ENCODE results near the gene UCHL1. TPM values are rescaled to one million over a fixed set of nuclear protein-coding genes. Genes with fewer than 3 reads are reported as not detected.

UCHL1 gene
- total RNA-seq, 2 donors from 2014 or later, result 390 to 562 TPM

DNA sequence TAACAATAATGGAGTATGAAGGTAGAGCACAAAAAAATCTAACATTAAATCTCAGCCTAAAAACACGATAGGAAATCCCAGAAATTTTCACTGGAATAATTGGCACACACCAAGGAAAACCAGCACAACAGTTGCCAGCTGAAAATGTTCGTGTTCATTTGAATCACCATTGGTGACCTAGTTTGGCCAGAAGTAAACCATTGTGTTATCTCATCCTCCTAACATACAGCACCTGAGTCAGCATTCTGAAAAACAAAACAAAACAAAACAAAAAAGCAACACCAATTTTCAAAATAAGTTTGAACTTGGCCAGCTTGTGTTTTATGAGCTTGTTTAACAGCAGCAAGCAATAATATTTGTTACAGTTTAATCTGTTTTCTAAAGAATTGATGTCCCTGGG, 41.1 kb downstream of the UCHL1 start:
- no peaks in the 10 kb centered on the region for H3K4me1 ChIP-seq (ENCODE audit: control insufficient read depth, insufficient read depth, low read length)
- Mint-ChIP-seq H3K9me3 (peaks cover 26% of the 10 kb centered on the region), H3K27me3 (ENCODE audit: insufficient read depth) (peaks cover 40% of the 10 kb centered on the region), H3K4me3 (no peak overlapping the region), H3K36me3 (ENCODE audit: low read depth) (no peaks in the 10 kb centered on the region), H3K27ac (no peak overlapping the region), H3K4me1 (no peaks in the 10 kb centered on the region)
- no peaks in the 10 kb centered on the region for H3K27me3 ChIP-seq (ENCODE audit: control insufficient read depth, insufficient read depth, low read length, poor library complexity, severe bottlenecking)
- TF ChIP-seq, protein P1, sequence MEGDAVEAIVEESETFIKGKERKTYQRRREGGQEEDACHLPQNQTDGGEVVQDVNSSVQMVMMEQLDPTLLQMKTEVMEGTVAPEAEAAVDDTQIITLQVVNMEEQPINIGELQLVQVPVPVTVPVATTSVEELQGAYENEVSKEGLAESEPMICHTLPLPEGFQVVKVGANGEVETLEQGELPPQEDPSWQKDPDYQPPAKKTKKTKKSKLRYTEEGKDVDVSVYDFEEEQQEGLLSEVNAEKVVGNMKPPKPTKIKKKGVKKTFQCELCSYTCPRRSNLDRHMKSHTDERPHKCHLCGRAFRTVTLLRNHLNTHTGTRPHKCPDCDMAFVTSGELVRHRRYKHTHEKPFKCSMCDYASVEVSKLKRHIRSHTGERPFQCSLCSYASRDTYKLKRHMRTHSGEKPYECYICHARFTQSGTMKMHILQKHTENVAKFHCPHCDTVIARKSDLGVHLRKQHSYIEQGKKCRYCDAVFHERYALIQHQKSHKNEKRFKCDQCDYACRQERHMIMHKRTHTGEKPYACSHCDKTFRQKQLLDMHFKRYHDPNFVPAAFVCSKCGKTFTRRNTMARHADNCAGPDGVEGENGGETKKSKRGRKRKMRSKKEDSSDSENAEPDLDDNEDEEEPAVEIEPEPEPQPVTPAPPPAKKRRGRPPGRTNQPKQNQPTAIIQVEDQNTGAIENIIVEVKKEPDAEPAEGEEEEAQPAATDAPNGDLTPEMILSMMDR (conservative IDR thresholded peaks at IDR 0.05), result no peak
- no peak overlapping the region for H3K27ac ChIP-seq (ENCODE audit: low read depth, low read length)
- 65% methylated on average over 2 of the region's 2 CpGs; no CpG with 5 or more reads in 1 of the 2 experiments for WGBS, 2 experiments (ENCODE audit: insufficient coverage in 1 of 2, insufficient read length in 1 of 2)
- no peak overlapping the region for H3K9ac ChIP-seq (ENCODE audit: extremely low read depth, low read length, poor library complexity, severe bottlenecking)
- no peaks in the 10 kb centered on the region for H3K36me3 ChIP-seq (ENCODE audit: control insufficient read depth, insufficient read depth, low read length)
- no peak overlapping the region for H3K4me3 ChIP-seq (ENCODE audit: low read length)
- no peak for DNase-seq
- H3K9me3 ChIP-seq (ENCODE audit: control insufficient read depth, low read length), result peaks cover 26% of the 10 kb centered on the region

DNA sequence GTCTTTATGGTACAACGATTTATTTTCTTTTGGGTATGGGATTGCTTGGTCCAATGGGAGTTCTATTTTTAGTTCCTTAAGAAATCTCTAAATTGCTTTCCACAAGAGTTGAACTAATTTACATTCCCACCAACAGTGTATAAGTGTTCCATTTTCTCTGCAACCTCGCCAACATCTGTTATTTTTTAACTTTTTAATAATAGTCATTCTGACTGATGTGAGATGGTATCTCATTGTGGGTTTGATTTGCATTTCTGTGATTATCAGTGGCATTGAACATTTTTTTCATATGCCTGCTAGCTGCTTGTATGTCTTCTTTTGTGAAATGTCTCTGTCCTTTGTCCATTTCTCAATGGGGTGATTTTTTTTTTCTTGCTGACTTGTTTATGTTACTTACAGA, 42.8 kb downstream of the UCHL1 start:
- Mint-ChIP-seq H3K4me1 (peaks cover 4% of the 10 kb centered on the region), H3K9me3 (peaks cover 9% of the 10 kb centered on the region), H3K36me3 (ENCODE audit: low read depth) (no peaks in the 10 kb centered on the region), H3K27ac (no peak overlapping the region), H3K27me3 (ENCODE audit: insufficient read depth) (peaks cover 52% of the 10 kb centered on the region), H3K4me3 (no peak overlapping the region)
- Histone ChIP-seq H3K4me1 (ENCODE audit: control insufficient read depth, insufficient read depth, low read length) (no peaks in the 10 kb centered on the region), H3K4me3 (ENCODE audit: low read length) (no peak overlapping the region), H3K9ac (ENCODE audit: extremely low read depth, low read length, poor library complexity, severe bottlenecking) (no peak overlapping the region), H3K27ac (ENCODE audit: low read depth, low read length) (no peak overlapping the region), H3K36me3 (ENCODE audit: control insufficient read depth, insufficient read depth, low read length) (no peaks in the 10 kb centered on the region), H3K9me3 (ENCODE audit: control insufficient read depth, low read length) (peaks cover 15% of the 10 kb centered on the region), H3K27me3 (ENCODE audit: control insufficient read depth, insufficient read depth, low read length, poor library complexity, severe bottlenecking) (peaks cover 6% of the 10 kb centered on the region)
- TF ChIP-seq, protein P1 (conservative IDR thresholded peaks at IDR 0.05), result no peak
- DNase-seq, result no peak
- WGBS, 2 experiments (ENCODE audit: insufficient coverage in 1 of 2, insufficient read length in 1 of 2), result 90% methylated on average over 2 of the region's 2 CpGs; no CpG with 5 or more reads in 1 of the 2 experiments

DNA sequence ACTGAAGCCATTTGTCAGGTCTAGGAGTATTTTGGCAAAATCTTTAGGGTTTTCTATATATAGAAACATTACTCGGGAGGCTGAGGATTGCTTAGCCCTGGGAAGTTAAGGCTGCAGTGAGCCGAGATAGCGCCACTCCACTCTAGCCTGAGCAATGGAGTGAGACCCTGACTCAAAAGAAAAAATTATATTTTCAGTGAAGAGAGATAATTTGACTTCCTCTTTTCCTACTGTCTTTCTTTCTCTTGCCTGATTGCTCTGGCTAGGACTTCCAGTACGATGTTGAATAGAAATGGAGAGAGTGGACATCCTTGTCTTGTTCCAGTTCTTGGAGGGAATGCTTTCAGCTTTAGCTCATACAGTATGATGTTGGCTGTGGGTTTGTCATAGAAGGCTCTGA, 44.4 kb downstream of the UCHL1 start:
- no peak overlapping the region for H3K27ac Mint-ChIP-seq
- no peak for DNase-seq
- H3K9ac ChIP-seq (ENCODE audit: extremely low read depth, low read length, poor library complexity, severe bottlenecking), result no peak overlapping the region
- no peaks in the 10 kb centered on the region for H3K36me3 Mint-ChIP-seq (ENCODE audit: low read depth)
- 82 to 90% methylated on average over 2 to 4 of the region's 4 CpGs for WGBS, 2 experiments (ENCODE audit: insufficient coverage in 1 of 2, insufficient read length in 1 of 2)
- no peak overlapping the region for H3K4me3 Mint-ChIP-seq
- no peaks in the 10 kb centered on the region for H3K4me1 ChIP-seq (ENCODE audit: control insufficient read depth, insufficient read depth, low read length)
- H3K27me3 Mint-ChIP-seq (ENCODE audit: insufficient read depth), result peaks cover 69% of the 10 kb centered on the region
- H3K36me3 ChIP-seq (ENCODE audit: control insufficient read depth, insufficient read depth, low read length), result no peaks in the 10 kb centered on the region
- no peak overlapping the region for H3K27ac ChIP-seq (ENCODE audit: low read depth, low read length)
- peaks cover 6% of the 10 kb centered on the region for H3K4me1 Mint-ChIP-seq
- H3K27me3 ChIP-seq (ENCODE audit: control insufficient read depth, insufficient read depth, low read length, poor library complexity, severe bottlenecking), result peaks cover 18% of the 10 kb centered on the region
- no peak overlapping the region for H3K4me3 ChIP-seq (ENCODE audit: low read length)
- TF ChIP-seq, protein P1 (conservative IDR thresholded peaks at IDR 0.05), result no peak
- H3K9me3 ChIP-seq (ENCODE audit: control insufficient read depth, low read length), result peaks cover 6% of the 10 kb centered on the region
- no peaks in the 10 kb centered on the region for H3K9me3 Mint-ChIP-seq
